ENCODE measurements around the gene ADGRD1.

DNA sequence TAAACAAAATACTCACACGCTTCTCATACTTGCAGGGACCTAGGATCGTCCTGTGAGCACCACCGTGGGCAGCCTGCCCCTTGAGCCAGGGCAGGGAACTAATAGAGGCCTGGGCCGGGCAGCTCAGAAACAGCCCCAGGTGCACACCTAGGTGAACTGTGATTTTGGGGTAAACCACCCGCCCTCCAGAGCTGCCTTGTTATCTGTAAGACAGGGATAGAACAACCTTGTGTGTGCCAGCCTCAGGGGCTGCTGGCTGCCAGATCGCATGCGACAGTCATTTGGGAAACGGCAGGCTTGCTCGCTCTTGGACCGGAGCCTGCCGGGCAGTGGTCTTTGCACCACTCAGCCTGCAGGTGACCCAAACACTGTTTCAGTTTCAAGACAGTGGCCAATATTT, 86.8 kb downstream of the ADGRD1 start:
- TF ChIP-seq, protein P1, sequence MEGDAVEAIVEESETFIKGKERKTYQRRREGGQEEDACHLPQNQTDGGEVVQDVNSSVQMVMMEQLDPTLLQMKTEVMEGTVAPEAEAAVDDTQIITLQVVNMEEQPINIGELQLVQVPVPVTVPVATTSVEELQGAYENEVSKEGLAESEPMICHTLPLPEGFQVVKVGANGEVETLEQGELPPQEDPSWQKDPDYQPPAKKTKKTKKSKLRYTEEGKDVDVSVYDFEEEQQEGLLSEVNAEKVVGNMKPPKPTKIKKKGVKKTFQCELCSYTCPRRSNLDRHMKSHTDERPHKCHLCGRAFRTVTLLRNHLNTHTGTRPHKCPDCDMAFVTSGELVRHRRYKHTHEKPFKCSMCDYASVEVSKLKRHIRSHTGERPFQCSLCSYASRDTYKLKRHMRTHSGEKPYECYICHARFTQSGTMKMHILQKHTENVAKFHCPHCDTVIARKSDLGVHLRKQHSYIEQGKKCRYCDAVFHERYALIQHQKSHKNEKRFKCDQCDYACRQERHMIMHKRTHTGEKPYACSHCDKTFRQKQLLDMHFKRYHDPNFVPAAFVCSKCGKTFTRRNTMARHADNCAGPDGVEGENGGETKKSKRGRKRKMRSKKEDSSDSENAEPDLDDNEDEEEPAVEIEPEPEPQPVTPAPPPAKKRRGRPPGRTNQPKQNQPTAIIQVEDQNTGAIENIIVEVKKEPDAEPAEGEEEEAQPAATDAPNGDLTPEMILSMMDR (IDR thresholded peaks at IDR 0.05): no peak
- TF ChIP-seq POLR2A (IDR thresholded peaks at IDR 0.05): no peak
